Posterior vena cava (tissue), 2 donors: ENCODE results near the gene SIMC1. TPM values are rescaled to one million over a fixed set of nuclear protein-coding genes. Genes with fewer than 3 reads are reported as not detected.
"Not testable (repeated sequence)": the region's sequence is repeated elsewhere in the genome, so short reads cannot be mapped to it uniquely, and the experiment has no call there.

Source experiments
- DNase-seq: peaks from one replicate; pipeline ENCODE4 v3.0.0-alpha.2; 2020; ENCODE audit warnings: low spot score
- intact Hi-C, 2 donors: fragments of 100-400 bp; cut with DNase I; formaldehyde crosslinking; loops; one replicate each; pipeline versions ENCODE4 v1.14.1 to v1.14.2; 2022 to 2023
- total RNA-seq, 2 donors: library from RNA; stranded (reverse); fragmentation: NEBNext Ultra II Directional; extraction: Animal tissue kit (Norgen Biotek cat#: 25700); gene quantifications; one replicate each; pipeline ENCODE4 v1.2.1, GENCODE V29; 2021
- donor health status: DM: yes; HTN: yes; CAD: no.
- donor health status: DM: yes; HTN: yes; CAD: no.

The SIMC1 gene
- total RNA-seq, 2 donors from 2014 or later, result 8.3 to 10.9 TPM

DNA sequence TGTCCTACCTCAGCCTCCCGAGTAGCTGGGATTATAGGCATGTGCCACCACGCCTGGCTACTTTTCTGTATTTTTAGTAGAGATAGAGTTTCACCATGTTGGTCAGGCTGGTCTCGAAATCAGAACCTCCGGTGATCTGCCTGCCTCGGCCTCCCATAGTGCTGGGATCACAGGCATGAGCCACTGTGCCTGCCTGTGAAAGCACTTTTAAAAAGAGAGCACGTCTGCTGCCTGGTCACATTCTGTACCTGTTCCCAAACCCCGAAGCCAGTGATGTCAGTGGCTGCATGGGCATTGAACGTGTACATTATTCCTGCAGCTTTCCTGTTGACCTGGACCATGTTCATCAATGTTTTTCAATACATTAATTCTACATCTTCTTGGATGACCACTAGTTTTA is 35.1 kb upstream of the SIMC1 start:
- DNase-seq, result no peak
- intact Hi-C loops, result no loop called here

DNA sequence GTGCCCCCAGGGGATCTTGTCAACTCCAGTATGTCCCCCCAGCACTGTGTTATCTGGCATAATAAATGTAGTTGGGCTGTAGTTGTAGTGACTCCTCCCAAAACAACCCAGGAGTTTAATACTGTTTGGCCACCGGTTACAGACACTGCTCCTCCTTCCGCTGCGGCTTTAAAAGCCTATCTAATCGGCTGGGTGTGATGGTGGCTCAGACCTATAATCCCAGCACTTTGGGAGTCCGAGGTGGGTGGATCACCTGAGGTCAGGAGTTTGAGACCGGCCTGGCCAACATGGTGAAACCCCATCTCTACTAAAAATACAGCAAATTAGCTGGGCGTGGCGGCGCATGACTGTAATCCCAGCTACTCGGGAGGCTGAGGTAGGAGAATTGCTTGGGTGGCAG is 34.7 kb upstream of the SIMC1 start:
- intact Hi-C loops, DNase-seq: not testable (repeated sequence)

DNA sequence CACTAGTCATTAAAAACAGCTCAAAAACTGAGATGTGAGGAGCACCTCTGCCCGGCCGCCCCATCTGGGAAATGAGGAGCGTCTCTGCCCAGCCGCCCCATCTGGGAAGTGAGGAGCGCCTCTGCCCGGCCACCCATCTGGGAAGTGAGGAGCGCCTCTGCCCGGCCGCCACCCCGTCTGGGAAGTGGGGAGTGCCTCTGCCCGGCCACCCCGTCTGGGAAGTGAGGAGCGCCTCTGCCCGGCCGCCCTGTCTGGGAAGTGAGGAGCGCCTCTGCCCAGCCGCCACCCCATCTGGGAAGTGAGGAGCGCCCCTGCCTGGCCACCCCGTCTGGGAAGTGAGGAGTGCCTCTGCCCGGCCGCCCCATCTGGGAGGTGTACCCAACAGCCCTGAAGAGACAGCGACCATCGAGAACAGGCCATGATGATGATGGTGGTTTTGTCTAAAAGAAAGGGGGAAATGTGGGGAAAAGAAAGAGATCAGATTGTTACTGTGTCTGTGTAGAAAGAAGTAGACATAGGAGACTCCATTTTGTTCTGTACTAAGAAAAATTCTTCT is 23.7 kb upstream of the SIMC1 start:
- DNase-seq, intact Hi-C loops: not testable (repeated sequence)

GRCh38 chr5:176216393-176216916 is 21.8 kb upstream of the SIMC1 start:
- intact Hi-C loops, DNase-seq: not testable (repeated sequence)

DNA sequence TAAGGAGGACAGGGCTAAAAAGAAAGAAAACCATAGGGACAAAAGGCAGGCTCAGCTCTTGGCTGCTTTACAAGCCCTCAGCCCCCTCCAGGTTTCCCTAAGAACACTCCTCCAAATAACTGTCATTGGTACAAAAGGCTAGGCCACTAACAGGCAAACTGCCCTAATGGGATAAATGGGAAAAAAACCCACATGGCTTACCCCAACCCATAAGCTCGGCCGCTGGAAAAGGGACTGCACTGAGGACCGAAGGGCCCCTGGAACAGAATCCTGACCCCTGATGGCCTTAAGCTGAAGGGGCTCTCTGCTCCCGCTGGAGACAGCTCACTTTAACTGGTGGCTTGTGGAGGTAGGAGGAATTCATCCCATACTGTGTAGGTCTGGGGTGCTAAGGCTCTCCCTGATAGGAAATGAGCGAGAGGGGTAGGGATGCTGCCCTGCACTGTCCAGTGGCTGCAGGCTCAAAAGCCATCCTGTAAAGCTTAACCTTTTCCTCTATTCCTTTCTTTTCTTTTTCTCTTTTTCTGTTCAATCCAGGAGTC is 21.0 kb upstream of the SIMC1 start:
- DNase-seq, intact Hi-C loops: not testable (repeated sequence)

DNA sequence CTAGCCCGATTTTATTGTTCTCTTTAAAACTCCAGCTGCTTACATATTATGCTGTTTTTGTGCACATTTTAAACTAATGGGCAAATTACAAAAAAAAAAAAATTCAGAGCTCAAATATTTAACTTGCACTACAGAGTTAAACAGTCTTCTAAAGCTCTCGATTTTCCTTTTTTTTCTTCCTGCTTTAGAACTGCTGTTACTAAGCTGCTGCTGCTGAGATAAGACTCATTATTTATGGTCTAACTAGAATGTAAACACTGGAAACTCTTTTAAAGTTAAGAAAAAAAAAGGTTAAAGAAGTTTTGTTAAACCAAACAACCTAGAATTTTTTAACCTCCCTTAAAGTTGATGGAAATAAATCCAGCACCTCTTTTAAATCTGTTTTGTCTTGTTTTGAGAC is 20.5 kb upstream of the SIMC1 start:
- DNase-seq, intact Hi-C loops: not testable (repeated sequence)

GRCh38 chr5:176222006-176222405 is 16.2 kb upstream of the SIMC1 start:
- intact Hi-C loops, DNase-seq: not testable (repeated sequence)

DNA sequence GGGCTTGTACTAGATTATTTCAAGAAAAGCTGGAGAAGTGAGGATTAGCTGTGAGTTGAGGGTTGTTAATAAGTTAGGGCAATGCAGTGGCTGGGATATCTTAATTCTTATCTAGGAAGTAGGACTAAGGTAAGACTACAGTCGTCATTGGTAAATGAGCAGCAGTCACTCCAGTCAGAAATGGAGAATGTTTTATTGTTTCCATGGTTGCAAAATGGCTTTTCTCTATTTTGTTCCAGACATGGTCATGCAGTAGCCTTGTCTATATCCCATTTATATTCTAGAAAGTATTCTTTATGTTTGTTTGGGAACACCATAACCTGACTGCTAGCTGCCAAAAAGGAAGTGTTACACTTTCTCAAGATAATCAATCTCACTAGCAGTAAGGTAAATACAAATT is 9.9 kb upstream of the SIMC1 start:
- DNase-seq, intact Hi-C loops: not testable (repeated sequence)

DNA sequence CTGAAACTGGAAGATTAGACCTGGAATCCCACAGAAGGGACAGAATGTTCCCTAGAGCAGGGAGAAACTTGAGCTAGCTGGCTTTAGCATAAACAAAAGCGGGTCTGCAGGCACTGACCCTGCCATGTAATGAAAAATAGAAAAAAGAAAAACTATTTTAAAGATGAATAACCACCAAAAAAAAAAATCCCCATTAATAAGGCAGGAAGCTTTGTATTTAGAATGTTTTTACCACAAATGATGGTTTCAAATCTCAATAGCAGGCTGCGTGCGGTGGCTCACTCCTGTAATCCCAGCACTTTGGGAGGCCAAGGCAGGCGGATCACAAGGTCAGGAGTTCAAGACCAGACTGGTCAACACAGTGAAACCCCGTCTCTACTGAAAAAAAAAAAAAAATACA is 5.0 kb upstream of the SIMC1 start:
- DNase-seq, intact Hi-C loops: not testable (repeated sequence)

DNA sequence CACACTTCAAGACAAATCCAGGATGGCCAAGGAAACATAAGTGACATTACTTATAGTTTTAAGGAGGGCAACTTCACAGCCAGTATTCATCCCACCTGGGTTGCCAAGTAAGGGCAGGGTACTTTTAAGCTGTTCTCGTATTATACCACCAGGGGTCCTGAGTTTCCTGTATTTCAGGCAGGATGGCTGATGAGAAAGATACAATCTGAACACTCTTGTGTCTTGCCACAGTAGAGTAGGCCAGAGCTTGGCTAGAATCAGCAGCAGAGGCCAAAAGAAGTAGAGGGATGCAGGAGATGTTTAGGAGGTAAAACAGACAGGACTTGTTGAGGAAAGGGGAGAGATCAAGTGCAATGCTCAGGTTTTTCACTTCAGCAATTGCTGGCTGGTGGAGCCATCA is 3.1 kb upstream of the SIMC1 start:
- DNase-seq, intact Hi-C loops: not testable (repeated sequence)

- intact Hi-C loops, DNase-seq: not testable (repeated sequence)
These were observed 540 bp downstream of the SIMC1 start for GRCh38 chr5:176238645-176239283.

- intact Hi-C loops, DNase-seq: not testable (repeated sequence)
These were observed 1.1 kb downstream of the SIMC1 start for GRCh38 chr5:176239304-176239703.

DNA sequence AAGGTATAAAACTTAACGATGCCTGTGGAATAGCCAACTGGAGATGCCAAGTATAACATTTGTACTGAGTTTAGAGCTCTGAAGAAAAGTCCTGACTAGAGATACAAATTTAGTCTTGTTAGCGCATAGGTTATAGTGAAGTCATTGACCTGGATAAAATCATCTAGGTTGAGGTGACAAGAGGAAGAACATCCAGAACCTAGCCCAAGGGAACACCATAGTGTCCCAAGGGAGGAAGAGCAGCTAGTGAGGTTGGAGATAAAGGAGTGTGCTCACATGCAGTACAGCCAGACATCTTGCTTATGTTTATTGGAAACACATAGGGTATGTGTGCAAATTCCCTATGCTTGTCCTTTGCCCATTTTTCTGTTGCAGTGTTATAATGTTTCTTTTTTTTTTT is 6.1 kb downstream of the SIMC1 start:
- DNase-seq, intact Hi-C loops: not testable (repeated sequence)

GRCh38 chr5:176245074-176245473 is 6.8 kb downstream of the SIMC1 start:
- intact Hi-C loops, DNase-seq: not testable (repeated sequence)

DNA sequence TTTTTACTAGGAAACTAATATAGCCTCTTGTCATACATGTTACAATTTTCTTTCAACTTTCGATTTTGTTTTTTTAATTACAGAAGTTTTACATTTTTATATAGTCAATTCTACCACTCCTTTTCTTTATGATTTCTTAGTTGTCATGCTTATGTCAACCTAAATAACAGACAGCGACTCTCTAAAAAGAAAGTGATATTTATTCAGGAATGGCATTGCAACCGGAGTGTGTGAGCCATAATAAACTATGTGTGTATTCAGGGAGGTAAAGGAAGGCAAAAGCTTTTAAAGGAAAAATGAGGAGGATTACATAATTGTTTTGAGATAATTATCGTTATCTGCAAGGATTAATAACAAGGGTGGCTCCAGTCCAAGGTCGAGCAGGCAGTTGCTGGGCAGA is 7.3 kb downstream of the SIMC1 start:
- intact Hi-C loops, DNase-seq: not testable (repeated sequence)

GRCh38 chr5:176250691-176251090 is 12.5 kb downstream of the SIMC1 start:
- intact Hi-C loops, DNase-seq: not testable (repeated sequence)

DNA sequence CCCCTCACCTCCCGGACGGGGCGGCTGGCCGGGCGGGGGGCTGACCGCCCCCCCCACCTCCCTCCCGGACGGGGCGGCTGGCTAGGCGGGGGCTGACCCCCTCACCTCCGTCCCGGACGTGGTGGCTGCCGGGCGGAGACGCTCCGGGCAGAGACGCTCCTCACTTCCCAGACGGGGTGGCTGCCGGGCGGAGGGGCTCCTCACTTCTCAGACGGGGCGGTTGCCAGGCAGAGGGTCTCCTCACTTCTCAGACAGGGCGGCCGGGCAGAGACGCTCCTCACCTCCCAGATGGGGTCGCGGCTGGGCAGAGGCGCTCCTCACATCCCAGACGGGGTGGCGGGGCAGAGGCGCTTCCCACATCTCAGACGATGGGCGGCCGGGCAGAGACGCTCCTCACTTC is 13.9 kb downstream of the SIMC1 start:
- intact Hi-C loops, DNase-seq: not testable (repeated sequence)

DNA sequence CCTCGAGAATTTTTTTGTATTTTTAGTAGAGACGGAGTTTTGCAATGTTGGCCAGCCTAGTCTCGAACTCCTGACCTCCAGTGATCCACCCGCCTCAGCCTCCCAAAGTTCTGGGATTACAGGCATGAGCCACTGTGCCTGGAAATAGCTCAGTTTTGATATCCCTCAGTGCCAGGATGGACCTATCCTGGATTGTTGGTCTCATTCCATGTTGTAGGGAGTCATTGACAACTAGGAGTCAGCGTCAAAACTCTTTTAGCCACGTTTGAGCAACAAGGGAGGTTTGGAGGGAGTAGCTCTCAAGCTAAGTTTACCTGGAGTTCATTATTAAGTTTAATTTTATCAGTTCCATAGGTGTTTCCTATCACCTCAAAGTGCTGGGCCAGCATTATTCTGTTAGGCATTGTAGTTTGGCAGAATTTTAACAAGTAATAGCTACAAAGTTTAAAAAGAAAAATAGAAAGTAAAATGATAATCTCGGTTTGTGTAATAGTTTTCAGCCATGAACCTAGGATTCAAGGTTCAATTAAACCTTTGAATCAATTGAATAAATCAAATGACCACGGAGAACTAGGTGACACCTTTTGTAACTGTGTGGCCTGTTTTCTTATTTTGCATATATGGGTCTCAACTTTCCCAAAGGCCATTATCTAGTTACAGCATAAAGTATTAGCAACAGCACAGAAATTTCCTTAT is 15.3 kb downstream of the SIMC1 start:
- DNase-seq, intact Hi-C loops: not testable (repeated sequence)

GRCh38 chr5:176254066-176254393 is 15.8 kb downstream of the SIMC1 start:
- intact Hi-C loops, DNase-seq: not testable (repeated sequence)

GRCh38 chr5:176257871-176258505 is 19.8 kb downstream of the SIMC1 start:
- intact Hi-C loops, result not testable (repeated sequence)

More at GRCh38 chr5:176257871-176258505, 19.8 kb downstream of the SIMC1 start:
- DNase-seq, result not testable (repeated sequence)
